Measurements from ENCODE around the gene STAMBPL1.

GRCh38 chr10:88852327-88852726, 27.7 kb upstream of the STAMBPL1 start:
- TF ChIP-seq POLR2A (IDR thresholded peaks at IDR 0.05; ENCODE audit: low read depth, low read length), result no peak
- TF ChIP-seq CTCF (IDR thresholded peaks at IDR 0.05; ENCODE audit: extremely low read depth in 1 of 2, insufficient read depth in 1 of 2, low read depth in 1 of 2, low read length in 2 of 2), result no peak
- no peak for TF ChIP-seq EZH2 (IDR thresholded peaks at IDR 0.05; ENCODE audit: borderline replicate concordance, low read depth, low read length, severe bottlenecking)
- no peak for TF ChIP-seq JUN (IDR thresholded peaks at IDR 0.05; ENCODE audit: borderline replicate concordance, insufficient read depth, insufficient read length, low read depth)
- TF ChIP-seq POLR2AphosphoS5 (IDR thresholded peaks at IDR 0.05; ENCODE audit: insufficient read depth, low read depth, low read length), result no peak
- no peak for TF ChIP-seq MYC (IDR thresholded peaks at IDR 0.05; ENCODE audit: low read depth, low read length)
- TF ChIP-seq MAX (IDR thresholded peaks at IDR 0.05; ENCODE audit: insufficient read depth, insufficient read length), result no peak
- no peak for TF ChIP-seq GATA2 (IDR thresholded peaks at IDR 0.05; ENCODE audit: insufficient read depth, insufficient read length, low read depth, low read length)
- TF ChIP-seq FOS (IDR thresholded peaks at IDR 0.05; ENCODE audit: borderline replicate concordance, insufficient read depth, low read length), result no peak

Measured in endothelial cell of umbilical vein (primary cell).